GM19463 (cell line): ENCODE data around the gene TMEM97.

Experiments
- ATAC-seq: cut with Tn5 transposase; IDR thresholded peaks from one replicate; pipeline ENCODE4 v1.9.1; 2021; ENCODE audit warnings: mild to moderate bottlenecking, moderate library complexity; ENCODE audit not compliant: unreplicated experiment

Gene TMEM97

GRCh38 chr17:28363776-28364650 is 45.0 kb downstream of the TMEM97 start:
- ATAC-seq: no peak

DNA sequence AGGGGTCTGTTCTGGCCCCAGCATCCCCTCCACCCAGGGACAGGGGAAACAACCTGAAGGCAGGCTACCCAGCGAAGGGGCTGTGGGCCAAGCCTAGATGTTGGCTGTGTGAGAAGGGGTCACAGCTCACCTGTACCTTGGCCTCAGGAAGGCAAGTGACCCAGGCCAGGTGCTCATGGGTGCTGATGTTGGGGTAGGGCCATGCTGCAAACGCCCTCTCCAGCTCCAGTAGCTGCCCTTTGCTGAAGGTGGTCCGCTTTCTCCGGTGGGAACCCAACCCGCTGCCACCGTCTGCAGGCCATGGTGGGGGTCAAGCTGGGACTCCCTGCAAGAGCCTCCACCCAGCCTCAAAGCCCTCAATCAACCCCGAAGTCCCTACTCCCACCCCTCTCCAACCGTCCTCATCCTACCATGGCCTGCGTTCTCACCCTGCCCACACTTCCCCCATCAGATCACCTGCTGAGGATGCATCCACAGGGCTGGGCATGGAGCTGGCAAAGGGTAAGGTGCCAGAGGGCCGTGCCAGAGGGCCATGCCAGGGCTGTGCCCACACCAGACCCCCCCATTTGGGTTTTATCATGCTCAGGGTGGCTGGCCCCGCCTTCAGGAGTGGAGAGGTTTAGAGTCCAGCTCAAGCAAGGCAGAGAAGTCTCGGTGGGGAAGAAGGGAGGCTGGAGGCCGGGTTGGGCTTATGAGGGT is 45.8 kb downstream of the TMEM97 start, which contains the start of gene SEBOX:
SEBOX (minus strand) TSS at position 535 of the 699 bp plus-strand sequence; CDS start at position 487, 48 bp downstream.
- ATAC-seq: no peak

DNA sequence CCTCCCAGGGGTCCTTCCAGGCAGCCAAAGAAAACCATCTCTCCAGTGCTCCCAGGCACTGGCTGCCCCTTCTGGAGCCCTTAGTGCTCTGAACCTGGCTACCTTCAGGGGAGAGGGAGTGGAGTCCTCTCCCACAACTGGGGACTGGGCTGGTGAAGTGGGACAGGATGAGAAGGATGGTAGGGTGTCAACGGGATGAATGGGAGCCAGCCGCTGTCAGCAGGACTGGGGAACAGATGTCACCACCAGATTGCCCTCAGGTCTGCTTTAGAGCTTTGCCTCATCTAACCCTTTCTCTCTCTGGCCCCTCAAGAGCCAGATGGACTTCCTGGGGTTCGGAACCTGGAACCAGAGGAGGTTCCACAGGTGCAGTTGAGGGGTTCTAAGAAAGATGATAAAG is 46.5 kb downstream of the TMEM97 start:
- ATAC-seq: no peak

DNA sequence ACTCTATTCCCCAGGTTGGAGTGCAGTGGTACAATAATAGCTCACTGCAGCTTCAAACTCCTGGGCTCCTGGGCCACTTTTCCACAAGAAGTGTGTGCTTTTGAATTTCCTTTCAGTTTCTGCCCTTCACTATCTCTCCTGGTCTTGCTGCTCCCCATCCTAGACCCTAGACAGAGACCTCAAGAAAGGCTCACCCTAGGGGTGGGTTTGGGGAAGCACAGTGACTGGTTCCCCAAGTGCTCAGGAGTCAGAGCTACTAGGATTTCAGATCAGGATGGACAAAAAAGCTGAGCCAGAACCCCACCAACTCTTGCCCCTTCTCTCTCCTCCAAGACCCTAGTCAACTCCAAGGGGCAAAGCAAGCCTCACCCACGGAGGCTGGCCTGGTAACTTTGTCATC is 47.6 kb downstream of the TMEM97 start:
- ATAC-seq: no peak

DNA sequence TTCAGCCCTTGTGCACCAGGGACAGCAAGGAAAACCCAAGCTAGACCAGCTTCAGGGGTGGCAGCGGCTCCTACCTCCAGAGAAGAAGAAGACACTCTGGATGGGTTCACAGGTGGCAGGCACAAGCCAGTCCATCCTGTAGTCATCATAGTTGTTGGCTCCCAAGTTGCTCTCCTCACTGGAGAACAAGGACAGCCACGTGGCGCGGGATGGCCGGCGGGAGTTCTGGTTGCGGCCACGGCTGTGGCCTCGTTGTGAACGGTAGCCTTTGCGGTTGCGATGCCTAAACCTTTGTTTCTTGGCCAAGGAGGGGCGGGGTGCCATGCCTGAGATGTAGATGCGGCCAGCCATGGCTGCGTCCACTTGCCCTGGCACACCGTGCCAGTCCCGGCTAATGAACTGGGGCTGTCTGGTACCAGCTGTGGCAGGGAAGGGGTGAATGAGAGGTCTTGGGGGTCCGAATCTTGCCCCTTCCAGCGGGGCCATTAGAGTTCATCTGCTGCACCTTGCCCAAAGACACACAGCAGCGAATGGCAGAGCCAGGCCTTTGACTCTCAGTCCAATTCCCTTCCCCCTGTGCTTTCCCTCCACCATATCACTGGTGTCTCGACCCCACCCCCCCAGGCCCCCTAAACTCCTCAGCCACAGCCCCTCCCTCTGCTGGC is 48.8 kb downstream of the TMEM97 start:
- no peak for ATAC-seq

DNA sequence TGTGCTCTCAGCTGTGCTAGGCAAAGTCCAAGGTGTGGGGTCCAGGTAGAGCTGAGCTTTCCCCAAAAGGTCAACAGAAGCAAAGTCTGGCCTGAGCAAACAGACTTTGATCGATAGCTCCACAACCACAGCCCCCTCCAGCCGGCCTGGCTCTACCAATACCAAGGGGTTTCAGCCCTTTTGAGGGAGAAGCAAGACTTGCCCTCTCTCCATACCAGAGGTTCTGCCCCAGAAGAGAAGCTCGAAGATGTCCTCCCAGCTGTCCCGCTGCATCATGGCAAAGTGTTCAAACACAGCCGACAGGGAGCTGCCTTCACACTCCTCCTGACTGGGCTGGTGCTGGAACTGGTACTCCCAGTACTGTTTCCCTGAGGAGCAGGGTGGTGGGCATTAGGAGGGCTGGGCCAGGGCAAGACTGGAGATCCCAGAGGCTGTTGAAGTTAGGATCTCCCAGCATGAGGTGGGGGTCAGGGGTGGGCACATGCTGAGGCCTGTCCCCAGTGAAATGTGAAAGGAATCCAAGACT is 49.4 kb downstream of the TMEM97 start:
- no peak for ATAC-seq

GRCh38 chr17:28368915-28369683 is 50.1 kb downstream of the TMEM97 start:
- ATAC-seq: no peak

- no peak for ATAC-seq
Observed at GRCh38 chr17:28369684-28370034, 50.7 kb downstream of the TMEM97 start.

DNA sequence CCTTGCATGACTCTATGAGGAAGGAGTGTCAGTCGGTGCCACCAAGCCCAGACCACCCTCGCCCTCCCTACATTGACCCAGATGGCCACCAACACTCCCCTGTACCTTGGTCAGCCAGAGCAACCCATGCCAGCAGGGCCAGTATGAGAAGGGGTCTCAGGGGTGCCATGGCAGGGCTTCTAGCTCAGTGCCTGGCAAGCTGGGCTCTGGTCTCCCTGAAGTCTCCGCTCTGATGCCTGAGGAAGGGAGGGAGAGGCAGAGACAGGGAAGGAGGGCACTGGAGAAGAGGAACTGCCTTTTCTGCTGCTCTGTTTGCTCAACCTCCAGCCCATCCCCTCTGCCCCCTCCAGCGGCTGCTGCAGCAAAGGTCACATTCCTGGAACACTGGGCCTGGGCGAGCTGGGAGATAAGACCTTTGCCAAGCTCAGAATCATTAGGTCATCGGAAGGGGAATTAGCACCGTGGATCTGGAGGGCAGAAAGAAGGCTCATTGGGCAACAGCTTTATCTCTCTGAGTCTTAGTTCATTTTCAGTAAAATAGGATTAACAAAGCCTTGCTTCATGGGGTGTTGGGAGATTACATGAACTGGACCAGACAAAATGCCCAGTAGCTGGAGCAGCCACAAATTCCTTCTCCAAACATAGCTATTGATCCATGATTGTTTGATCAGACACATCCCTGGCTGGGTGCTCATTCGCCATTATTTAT is 51.2 kb downstream of the TMEM97 start, which contains the start of gene VTN:
VTN (minus strand) TSS at position 273 of the 709 bp plus-strand sequence; CDS start at position 169, 104 bp downstream.
- no peak for ATAC-seq

DNA sequence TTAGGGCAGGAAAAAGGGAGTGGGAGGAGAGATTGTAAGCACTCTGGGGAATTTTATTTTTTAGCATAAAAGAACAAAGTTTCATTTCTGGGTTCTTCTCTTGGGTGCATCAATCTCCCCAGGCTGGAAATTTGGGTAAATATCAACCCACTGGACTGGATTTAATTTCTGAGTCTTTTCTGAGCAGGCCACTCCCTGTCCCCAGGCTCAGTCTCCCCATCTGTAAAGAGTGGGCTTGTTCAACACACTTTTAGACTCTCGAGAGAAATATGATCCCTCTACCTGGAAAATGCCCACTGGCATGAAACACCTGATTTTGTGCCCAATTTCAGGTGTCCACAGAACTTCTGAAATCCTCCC is 51.7 kb downstream of the TMEM97 start:
- ATAC-seq: no peak

- ATAC-seq: peak; percentile 75
Observed at GRCh38 chr17:28371245-28372202, 52.5 kb downstream of the TMEM97 start, which contains the start of gene SARM1. Gene SARM1, plus strand, starts transcription at chr17:28371694. Its CDS starts 339 bp downstream, at chr17:28372033.

DNA sequence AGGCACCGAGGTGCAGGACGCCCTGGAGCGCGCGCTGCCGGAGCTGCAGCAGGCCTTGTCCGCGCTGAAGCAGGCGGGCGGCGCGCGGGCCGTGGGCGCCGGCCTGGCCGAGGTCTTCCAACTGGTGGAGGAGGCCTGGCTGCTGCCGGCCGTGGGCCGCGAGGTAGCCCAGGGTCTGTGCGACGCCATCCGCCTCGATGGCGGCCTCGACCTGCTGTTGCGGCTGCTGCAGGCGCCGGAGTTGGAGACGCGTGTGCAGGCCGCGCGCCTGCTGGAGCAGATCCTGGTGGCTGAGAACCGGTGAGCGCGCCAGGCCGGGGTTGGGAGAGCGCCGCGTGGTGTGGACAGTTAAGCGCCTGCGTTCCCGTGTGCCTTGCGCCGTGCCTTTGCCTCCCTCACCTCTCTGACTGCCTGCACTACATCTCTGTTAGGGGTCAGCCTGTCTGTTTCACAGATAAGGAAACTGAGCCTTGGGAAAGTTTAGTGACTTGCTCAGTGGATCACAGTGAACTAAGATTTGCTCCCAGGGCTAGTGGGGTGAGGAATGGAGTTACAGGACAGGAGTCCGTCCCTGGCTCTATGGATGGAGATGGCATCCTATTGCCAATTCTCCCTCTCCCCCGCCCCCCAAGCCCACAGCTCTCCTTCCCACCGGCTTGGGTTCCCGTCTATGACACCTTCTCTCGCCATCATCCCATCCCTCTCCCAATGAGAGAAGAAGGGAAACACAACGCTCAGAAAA is 53.4 kb downstream of the TMEM97 start:
- ATAC-seq: peak; percentile 21

GRCh38 chr17:28372945-28373274 is 53.9 kb downstream of the TMEM97 start:
- ATAC-seq: no peak
